Measurements from ENCODE around the gene NCF4. TPM values are rescaled to one million over a fixed set of nuclear protein-coding genes. Genes with fewer than 3 reads are reported as not detected.

Gene NCF4
- total and polyA plus RNA-seq, 4 donors, result 14.1 to 113 (median 40.0) TPM

GRCh38 chr22:36865346-36865745, 4.5 kb downstream of the NCF4 start:
- DNase-seq (peak in 1 of 3 donors; percentile 22), ATAC-seq (ENCODE audit: insufficient read depth, low FRiP score) (no peak)
- Histone ChIP-seq H3K27me3 (ENCODE audit: control insufficient read depth in 3 of 3, insufficient read depth in 3 of 3, low read length in 2 of 3) (peaks cover 0 to 4% (median 0%) of the 10 kb centered on the region in 3 donors), H3K27ac (ENCODE audit: low read depth in 1 of 2, low read length in 1 of 2) (no peak overlapping the region), H3K4me1 (ENCODE audit: control insufficient read depth in 5 of 5, insufficient read depth in 5 of 5, low read length in 5 of 5) (no peaks in the 10 kb centered on the region), H3K9ac (ENCODE audit: insufficient read depth in 1 of 2, low read length in 2 of 2) (no peak overlapping the region), H3K4me3 (no peak overlapping the region), H3K36me3 (ENCODE audit: control insufficient read depth in 4 of 4, insufficient read depth in 4 of 4, low read length in 4 of 4) (no peaks in the 10 kb centered on the region), H3K9me3 (ENCODE audit: control insufficient read depth in 4 of 4, insufficient read depth in 3 of 4, low read length in 3 of 4) (no peaks in the 10 kb centered on the region)
- no peak for TF ChIP-seq CTCF (IDR thresholded peaks at IDR 0.05; ENCODE audit: control extremely low read depth, extremely low read depth)
- 44 to 53% methylated on average over 13 of the region's 13 CpGs for WGBS, 2 donors

GRCh38 chr22:36867695-36868094, 6.9 kb downstream of the NCF4 start:
- Histone ChIP-seq H3K4me3 (no peak overlapping the region), H3K27me3 (ENCODE audit: control insufficient read depth in 3 of 3, insufficient read depth in 3 of 3, low read length in 2 of 3) (peaks cover 0 to 4% (median 0%) of the 10 kb centered on the region in 3 donors), H3K9me3 (ENCODE audit: control insufficient read depth in 4 of 4, insufficient read depth in 3 of 4, low read length in 3 of 4) (no peaks in the 10 kb centered on the region), H3K4me1 (ENCODE audit: control insufficient read depth in 5 of 5, insufficient read depth in 5 of 5, low read length in 5 of 5) (no peaks in the 10 kb centered on the region), H3K36me3 (ENCODE audit: control insufficient read depth in 4 of 4, insufficient read depth in 4 of 4, low read length in 4 of 4) (no peaks in the 10 kb centered on the region), H3K27ac (ENCODE audit: low read depth in 1 of 2, low read length in 1 of 2) (no peak overlapping the region), H3K9ac (ENCODE audit: insufficient read depth in 1 of 2, low read length in 2 of 2) (no peak overlapping the region)
- WGBS, 2 donors, result 87 to 88% methylated on average over 5 of the region's 5 CpGs
- no peak for TF ChIP-seq CTCF (IDR thresholded peaks at IDR 0.05; ENCODE audit: control extremely low read depth, extremely low read depth)
- ATAC-seq (ENCODE audit: insufficient read depth, low FRiP score) (no peak), DNase-seq (no peak)

- Histone ChIP-seq H3K4me3 (no peak overlapping the region), H3K27ac (ENCODE audit: low read depth in 1 of 2, low read length in 1 of 2) (no peak overlapping the region), H3K36me3 (ENCODE audit: control insufficient read depth in 4 of 4, insufficient read depth in 4 of 4, low read length in 4 of 4) (no peaks in the 10 kb centered on the region), H3K4me1 (ENCODE audit: control insufficient read depth in 5 of 5, insufficient read depth in 5 of 5, low read length in 5 of 5) (peaks cover 0 to 2% (median 0%) of the 10 kb centered on the region in 5 donors), H3K9me3 (ENCODE audit: control insufficient read depth in 4 of 4, insufficient read depth in 3 of 4, low read length in 3 of 4) (no peaks in the 10 kb centered on the region), H3K27me3 (ENCODE audit: control insufficient read depth in 3 of 3, insufficient read depth in 3 of 3, low read length in 2 of 3) (no peaks in the 10 kb centered on the region), H3K9ac (ENCODE audit: insufficient read depth in 1 of 2, low read length in 2 of 2) (no peak overlapping the region)
- no peak for DNase-seq
- no peak for TF ChIP-seq CTCF (IDR thresholded peaks at IDR 0.05; ENCODE audit: control extremely low read depth, extremely low read depth)
- ATAC-seq (ENCODE audit: insufficient read depth, low FRiP score), result no peak
- 82 to 92% methylated on average over 5 of the region's 5 CpGs for WGBS, 2 donors
Observed at GRCh38 chr22:36868546-36869181, 7.9 kb downstream of the NCF4 start.

GRCh38 chr22:36870250-36870649, 9.4 kb downstream of the NCF4 start:
- H3K27ac ChIP-seq (ENCODE audit: low read depth in 1 of 2, low read length in 1 of 2), result no peak overlapping the region
- DNase-seq (no peak), ATAC-seq (ENCODE audit: insufficient read depth, low FRiP score) (no peak)
- no peak overlapping the region for H3K9ac ChIP-seq (ENCODE audit: insufficient read depth in 1 of 2, low read length in 2 of 2)
- no peaks in the 10 kb centered on the region for H3K9me3 ChIP-seq (ENCODE audit: control insufficient read depth in 4 of 4, insufficient read depth in 3 of 4, low read length in 3 of 4)
- no peaks in the 10 kb centered on the region for H3K27me3 ChIP-seq (ENCODE audit: control insufficient read depth in 3 of 3, insufficient read depth in 3 of 3, low read length in 2 of 3)
- no peak for TF ChIP-seq CTCF (IDR thresholded peaks at IDR 0.05; ENCODE audit: control extremely low read depth, extremely low read depth)
- no peak overlapping the region for H3K4me3 ChIP-seq
- H3K36me3 ChIP-seq (ENCODE audit: control insufficient read depth in 4 of 4, insufficient read depth in 4 of 4, low read length in 4 of 4), result no peaks in the 10 kb centered on the region
- 85 to 89% methylated on average over 14 of the region's 14 CpGs for WGBS, 2 donors
- H3K4me1 ChIP-seq (ENCODE audit: control insufficient read depth in 5 of 5, insufficient read depth in 5 of 5, low read length in 5 of 5), result peaks cover 0 to 9% (median 2%) of the 10 kb centered on the region in 5 donors
